T-helper 2 cell (primary cell): ENCODE results near the gene ACVR2A.

Experiments
- DNase-seq, 5 experiments: peaks; one replicate each; pipeline versions ENCODE4 v3.0.0 to v3.0.0-alpha.2; 2012 to 2022

The ACVR2A gene

DNA sequence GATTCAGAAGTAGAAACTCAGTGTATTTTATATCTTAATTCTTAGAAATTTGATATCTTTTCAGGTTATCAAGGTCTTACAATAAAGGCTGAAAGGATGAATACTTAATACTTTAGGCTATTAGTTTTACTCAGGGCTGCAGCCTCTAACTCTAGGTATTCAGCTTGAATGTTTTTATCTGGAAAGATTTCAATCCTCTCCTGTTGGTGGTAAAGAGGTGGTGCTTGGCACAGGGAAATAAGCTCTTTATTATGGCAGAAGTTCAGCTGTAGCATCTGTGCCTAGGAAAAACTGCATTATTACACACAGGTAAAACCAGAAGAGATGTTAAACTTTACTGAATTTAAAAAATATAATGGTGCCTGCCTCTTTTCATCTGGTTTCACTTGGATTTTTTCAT, 11.1 kb downstream of the ACVR2A start:
- no peak for DNase-seq

DNA sequence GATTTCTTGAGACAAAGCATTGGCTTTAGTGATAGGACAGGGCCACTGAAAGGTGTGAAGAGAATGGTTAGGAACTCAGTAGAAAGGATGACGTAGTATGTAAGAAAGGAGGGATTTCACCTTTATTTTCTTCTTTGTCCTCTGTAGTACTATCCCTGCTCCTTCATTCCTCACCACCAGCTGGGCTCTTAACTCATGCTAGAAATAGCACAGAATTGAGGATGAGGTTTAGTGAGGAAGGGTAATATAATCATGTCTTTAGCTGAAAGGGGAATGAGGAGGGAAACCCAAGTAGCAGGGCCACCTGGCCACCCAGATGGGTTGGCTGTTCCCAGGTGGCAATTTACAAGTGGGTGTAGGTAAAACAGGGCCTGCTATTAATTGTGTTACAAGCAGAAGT, 15.2 kb downstream of the ACVR2A start:
- no peak for DNase-seq

DNA sequence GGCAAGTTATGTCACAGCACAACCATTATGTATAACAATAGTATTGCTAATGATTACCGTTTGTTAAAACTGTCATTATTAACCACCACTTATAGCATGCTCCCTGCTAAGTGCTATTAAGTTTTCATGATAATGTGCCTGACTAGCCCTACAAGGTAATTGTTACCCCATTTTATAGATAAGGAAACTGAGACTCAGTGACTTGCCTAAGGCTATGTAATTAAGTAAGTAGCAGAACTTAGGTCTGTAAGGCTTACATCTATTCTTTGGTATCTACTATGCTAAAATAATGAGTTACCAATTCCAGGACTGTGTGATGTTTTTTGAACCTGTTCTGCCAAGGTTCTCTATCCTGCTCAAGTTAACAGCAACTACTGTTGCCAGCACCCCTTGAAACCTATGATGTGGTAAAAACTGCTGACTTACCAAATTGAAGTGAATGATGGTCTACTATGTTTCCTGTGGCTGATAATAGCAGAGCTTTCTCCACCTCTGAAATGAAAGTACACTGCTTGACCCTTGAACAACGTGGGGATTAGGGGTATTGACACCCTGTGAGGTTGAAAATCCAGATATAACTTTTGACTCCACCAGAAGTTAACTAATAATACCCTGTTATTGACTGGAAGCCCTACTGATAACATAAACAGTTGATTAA, 18.2 kb downstream of the ACVR2A start:
- DNase-seq, result peak in 1 of 5 experiments; percentile 7

DNA sequence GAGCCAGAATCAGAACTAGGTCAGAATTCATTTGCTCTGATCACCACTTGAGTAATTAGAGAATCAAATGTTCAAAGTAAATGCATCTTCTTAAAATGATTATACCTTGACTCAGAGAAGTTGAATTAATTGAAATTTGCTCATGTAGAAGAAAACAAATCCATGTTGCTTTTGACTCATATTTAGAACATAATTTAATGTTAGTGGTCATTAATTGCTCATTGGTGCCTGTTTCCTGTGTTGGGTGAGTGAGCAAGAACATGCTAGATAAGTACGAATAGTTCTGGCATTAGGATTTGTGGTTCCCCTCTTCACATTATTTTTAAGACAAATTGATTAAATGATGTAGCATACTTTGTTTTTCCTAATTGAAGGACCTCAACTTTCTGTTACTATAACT, 19.0 kb downstream of the ACVR2A start:
- DNase-seq, result no peak

DNA sequence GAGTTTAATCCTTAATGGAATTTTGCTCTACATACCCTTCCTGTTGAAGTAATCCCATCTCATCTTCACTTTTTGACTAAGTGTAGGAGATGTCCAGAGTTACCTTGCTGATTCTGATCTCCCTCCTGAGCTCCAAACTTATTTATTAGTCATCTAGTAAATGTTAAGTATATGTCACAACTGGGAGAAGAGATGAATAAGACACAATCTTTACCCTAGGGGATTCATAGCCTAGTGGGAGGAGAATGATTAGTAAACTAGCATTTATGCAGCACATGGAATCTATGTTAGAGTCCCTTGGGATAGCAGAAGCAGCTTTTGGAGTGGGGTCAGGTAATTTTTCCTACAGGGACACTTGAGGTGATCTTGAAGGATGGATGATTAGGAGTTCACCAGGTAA, 20.7 kb downstream of the ACVR2A start:
- DNase-seq, result no peak

DNA sequence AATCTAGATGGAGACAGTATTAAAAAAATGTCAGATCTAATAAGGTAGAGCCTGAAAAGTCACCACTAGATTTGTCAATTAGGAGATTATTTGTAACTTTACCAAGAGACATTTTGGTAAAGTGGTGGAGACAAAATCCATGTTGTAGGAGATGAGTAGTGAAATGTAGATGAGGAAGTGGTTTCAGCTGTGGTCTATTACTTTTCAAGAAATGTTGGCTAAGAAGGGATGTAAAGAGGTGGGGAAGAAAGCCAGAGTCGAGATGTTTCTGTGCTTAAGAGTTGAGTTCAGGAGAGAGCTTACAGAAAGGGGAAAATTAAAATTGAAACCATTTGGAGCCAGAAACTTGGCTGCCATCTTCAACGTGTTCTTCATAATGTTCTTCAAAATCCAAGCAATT, 22.2 kb downstream of the ACVR2A start:
- DNase-seq, result peak in 1 of 5 experiments; percentile 16

DNA sequence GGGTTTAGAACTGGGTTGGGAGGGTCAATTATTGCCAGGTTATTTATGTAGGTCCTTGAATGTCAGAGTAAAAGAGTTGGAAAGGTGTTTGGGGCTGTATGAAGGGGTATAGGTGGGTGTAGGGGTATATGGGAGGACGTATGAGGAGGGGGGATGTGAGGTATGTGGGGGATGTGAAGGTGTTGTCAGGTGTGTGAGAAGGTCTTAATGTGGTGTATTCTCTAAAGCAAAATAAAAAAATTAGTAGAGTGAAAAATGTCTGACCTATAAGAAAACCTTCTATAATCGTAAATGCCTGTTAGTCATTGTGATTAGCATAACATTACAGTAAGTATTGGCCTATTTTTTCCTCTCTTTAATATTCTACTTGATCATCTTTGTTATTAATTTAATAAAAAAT, 25.1 kb downstream of the ACVR2A start:
- no peak for DNase-seq

DNA sequence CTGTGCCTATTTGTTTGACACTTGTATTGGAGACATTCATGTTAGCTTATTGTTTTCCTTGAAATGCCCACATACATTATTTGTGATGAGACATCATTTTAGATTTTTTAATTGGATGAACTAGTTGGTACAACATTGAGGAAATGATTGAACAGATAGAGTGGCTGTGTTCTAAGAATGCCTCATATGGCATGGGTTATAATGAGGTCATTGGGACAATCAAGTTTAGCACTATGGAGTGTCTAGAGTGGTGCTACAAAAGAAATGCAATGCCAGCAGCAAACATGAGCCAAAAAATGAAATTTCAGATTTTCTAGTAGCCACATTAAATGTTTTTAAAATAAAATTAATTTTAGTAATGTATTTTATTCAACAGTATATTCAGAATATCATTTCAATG, 28.1 kb downstream of the ACVR2A start:
- no peak for DNase-seq

DNA sequence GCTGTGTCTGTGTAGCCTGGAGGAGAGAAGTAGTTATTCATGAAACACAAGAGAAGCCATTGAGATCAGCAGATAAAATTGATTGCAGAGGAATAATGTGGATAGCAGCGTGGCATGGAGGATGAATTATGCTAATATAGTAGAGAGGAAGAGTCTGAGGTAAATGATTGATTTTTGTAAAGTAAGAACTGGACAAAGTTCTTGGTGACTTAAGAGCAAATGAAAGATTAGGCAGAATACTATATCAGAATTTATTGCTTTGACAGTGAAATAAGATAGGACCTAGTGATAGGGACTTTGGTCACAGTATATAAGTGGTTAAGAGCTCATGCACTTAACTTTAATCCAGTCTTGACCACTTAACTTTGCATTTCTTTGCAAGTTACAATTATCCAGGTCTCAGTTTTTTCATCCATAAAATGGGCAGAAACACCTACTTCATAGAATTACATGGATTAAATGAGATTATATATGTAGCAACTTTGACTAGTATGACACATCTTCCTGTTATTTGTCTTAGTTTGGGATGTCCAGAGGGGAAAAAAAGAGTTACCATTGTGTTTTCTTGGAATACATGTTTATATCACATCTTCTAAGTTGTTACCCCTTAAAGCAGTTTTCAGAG, 29.1 kb downstream of the ACVR2A start:
- no peak for DNase-seq

DNA sequence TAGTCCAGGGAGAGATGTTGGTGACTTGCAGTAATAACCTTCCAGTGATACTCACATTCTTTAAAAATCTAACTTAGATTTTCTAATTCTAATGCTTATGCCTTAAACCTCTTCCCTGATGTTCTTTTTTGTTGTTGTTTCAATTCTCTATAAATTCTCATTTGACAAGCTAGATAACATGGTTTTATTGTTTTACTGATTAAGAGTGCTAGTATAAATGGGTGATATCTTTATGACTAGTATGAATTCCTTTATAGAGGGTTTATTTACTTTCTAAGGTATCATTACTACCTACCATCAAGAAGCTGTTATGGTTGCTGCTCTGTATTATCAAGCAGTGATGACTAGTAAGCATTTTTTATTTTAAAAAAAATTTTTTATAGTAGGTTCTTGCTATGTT, 35.0 kb downstream of the ACVR2A start:
- no peak for DNase-seq

DNA sequence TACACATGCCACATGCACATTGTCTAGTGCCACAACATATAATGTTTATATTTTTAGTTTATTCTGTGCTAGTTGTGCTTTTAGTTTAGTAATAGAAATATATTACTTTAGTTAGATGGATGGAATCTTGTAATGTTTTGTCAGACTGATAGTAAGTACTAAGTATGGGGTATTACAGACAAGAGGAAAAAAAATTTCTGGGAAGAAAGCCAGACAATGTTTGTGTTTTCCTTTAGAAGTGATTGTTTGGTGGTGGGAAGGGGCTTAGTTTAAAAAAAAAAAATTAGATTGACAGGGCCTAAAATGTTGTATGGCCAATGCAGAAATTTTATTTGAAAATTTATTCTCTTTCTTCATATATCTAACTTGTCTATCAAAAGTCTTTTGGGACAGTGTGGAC, 37.8 kb downstream of the ACVR2A start:
- no peak for DNase-seq

DNA sequence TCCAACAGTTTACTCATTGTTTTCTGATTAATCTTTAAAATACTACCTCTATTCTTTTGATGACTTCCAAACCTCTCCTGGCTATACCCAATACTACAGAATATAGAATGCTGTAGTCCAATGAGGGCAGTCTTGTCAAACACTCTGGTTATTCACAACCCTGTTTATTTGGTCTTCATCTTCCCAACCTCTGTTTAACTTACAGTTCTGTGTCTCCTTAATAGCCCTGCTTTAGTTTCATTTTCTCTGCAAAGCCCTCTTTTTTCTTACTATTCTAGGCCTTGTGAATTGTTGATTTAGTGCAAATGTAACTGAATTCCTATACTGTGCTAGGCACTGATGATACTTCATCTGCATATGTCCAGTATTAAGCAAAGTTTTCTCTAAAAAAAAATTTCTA, 40.0 kb downstream of the ACVR2A start:
- DNase-seq, result no peak

DNA sequence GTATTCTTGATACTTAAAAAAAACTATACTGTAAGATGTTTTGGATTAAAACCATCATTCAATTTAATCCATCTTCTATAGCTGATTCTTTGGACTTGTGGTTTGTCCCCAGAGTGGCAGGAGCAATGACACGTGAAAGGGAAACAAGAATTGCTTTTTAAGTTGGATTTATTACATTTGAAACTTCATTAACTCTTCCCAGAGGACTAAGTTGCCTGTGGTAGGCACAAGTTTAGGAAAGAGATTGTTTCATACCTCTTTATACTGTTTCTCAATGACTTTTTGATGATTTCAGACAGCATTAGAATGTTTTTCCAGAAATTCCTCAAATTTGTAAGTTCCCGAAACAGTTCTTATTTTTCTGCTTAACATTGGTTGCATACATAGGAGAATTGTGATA, 41.3 kb downstream of the ACVR2A start:
- no peak for DNase-seq

DNA sequence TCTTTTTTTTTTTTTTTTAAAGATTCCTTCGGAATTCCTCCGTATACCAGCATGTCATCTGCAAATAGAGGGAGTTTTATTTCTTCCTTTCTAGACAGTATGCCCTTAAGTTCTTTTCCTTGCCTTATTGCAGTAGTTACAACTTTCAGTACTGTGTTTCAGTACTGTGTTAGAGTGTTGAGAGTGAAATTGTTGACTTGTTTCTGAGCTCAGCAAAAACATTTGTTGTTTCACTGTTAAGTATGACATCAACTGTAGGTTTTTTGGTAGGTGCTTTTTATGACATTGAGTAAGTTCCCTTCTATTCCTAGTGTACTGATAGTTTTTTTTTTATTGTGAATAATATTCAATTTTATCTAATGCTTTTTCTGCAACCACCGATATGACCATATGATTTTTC, 43.9 kb downstream of the ACVR2A start:
- no peak for DNase-seq

DNA sequence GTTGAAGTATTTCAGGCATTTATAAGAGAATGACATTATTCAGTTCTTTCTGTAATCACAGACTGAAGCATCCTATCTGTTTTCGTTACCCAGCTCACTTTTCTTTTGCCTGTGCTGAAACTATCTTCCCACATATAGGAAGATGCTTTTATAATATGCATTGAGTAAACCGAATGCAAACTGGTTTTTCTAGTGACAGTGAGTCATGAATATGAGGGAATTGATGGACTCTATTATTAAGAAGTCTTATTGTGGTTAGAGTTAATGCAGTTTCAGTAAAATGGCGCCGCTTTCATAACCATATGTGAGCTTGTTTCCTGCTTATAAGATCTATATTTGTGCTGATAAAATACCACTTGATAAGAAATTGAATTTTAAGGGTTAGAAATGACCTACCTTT, 59.2 kb downstream of the ACVR2A start:
- DNase-seq, result no peak

DNA sequence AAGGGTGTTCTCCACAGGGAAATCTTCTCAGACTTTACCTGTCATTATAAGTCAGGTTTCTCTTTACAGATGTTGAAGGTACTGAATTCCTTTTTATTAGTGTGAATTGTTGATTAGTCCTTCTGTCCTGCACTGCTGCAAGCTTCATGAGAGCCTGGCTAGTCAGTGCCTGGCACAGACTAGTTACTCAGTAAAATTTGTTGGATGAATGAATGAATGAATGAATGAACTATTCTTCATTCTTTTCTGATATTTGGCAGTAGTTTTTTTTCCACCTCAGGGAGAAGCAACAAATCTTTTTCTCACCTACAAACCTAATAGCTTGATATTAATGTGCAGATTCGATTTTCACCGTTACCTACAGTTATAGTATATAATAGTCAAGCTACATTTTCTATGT, 64.3 kb downstream of the ACVR2A start:
- DNase-seq, result no peak

DNA sequence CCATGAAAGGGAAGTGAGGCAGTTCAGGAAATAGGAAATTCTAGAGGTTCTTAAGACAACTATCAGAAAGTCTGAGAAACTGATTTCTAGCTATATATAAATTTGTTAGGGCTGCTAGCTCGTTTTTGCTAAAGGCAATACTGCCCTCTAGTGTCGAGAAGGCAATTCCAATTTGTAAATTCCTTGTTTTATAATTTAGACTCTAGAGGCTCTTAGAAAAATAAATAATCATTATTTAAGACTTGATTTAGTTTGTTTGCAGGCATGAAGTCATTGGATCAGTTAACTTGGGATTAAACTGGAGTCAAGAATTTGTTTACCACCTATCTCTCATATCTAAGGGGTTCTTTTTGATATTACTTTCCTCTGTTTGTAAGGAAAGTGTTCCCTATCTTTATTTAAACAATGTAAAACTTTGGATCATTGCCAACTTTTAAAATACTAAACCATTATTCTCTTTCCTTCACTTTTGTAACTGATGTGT, 66.2 kb downstream of the ACVR2A start:
- DNase-seq, result peak in 3 of 5 experiments; percentile 4 to 67 (median 6)

DNA sequence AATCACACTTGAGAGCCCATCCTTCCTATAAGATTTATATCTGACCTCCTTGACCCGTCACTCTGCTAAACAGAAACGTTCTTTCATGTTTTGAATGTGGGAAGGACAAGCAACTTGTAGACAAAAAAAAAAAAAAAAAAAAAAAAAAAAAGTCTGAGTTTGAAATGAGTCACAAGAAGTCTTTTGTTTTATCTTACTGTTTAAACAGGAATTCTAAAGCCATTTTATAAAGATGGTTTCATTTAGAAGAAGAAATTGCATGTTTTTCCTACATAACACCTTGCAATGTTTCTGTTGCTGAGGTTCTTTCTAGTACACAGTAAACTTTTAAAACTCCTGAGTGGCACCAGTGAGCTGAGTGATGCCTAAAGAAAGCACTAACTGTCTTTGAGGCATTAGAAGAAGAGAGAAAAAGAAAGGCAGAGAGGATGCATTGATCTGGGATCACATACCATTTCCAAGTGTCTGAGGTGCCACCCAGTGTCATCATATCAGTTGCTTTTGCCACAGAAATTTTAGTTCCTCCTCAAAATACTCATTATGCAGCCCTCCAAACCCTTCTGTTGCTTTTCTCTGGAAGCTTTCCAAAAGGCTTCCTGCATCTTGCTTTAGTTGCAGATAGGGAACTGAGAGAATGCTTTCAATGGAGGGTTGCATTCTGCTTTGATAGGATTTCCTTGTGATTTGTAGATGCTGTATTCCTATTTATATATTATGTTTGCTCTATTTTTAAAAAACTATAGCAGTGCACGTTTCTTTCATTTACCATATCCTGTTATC, 69.1 kb downstream of the ACVR2A start:
- no peak for DNase-seq

DNA sequence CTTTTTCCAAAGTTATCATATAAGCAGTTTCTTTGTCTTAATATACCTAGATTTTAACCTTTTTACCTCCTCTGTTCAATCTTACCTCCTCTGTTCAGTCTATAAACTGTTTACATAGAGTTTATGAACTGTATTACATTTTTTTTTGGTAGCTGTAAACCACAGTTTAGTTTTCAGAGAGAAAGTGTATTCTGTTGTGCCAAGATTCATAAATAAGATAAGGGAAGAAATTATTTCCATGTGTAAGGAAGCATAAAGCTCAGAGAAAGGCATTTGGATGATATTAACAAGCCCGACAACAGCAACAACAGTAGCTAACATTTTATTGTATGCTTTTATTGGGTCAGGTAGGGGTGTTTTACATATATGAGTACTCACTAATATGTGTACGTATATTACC, 71.2 kb downstream of the ACVR2A start:
- no peak for DNase-seq

DNA sequence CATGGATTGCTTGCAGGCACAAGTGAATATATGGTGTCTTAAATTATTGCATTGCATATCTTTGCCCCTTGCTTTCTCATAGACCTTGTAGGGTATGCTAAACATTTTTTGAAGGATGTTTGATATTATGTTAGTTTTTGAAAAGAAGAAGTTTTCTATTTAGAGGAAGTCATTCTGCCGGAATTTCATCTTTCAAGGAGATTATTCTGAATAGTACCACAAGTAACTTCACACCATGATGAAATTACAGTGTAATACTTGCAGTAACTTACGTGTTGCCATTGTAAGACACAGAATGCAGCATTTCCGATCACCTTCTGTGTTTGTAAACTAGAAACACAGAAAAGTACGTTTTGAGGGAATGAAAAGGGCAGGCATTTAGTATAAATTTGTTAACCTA, 71.9 kb downstream of the ACVR2A start:
- no peak for DNase-seq

DNA sequence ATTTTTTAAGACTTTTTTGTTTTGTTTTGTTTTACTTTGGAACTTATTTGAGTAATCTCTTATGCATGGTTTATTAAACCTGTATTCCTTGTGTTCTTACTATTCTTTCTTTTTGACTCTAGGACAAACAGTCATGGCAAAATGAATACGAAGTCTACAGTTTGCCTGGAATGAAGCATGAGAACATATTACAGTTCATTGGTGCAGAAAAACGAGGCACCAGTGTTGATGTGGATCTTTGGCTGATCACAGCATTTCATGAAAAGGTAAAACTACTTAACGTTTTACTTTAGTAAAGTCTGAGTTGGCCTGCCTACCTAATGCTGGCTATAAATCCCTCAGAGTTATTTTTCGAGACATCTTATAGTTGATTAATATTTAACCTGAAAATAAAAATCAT, 72.3 kb downstream of the ACVR2A start:
- DNase-seq, result no peak

DNA sequence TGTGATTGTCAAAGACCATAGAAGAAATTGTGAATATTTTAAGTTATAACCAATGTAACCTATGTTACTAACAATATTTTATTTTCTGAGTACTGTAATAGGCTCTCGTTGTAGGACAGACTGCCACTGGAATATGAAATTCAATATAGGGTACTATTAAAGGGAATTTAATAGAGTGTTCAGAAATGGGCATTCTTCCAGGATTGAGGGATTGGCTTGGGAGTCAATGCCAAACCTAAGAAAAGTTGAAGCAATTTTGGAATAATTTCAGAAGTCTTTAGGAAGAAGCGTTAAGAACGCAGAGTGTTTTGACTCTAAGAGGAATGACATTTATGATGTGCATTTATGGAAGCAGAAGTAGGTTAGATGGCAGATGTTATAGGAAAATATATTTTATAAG, 79.0 kb downstream of the ACVR2A start:
- no peak for DNase-seq

DNA sequence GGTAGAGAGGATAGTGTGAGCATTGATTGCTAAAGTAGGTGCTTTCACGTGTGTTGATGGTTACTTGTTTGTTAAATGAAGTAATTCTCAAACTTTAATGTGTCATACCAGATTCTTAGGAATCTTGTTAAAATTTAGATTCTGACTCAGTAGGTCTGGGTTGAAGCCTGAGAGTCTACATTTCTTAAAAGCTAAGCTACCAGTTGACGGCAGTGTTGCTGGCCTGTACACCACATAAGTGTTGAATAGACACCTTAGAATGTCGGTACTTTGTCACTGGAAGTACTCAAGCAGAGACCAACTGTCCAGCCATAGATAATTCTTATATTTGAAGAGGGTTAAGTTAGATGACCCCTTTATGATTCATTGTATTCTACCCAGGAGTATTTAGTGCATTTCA, 79.8 kb downstream of the ACVR2A start:
- no peak for DNase-seq

DNA sequence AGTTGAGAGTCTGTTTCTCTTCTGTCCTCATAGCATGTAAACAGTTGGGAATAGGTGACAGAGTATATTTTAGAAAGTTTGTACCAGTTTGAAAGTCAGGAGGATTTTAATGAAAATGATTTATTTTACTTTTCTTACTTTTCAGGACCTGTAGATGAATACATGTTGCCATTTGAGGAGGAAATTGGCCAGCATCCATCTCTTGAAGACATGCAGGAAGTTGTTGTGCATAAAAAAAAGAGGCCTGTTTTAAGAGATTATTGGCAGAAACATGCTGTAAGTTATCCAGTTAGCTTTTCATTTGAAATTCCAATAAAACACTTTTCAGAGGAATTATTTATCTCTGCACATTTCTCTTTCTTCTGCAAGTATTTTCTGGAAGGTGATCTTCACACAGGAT, 81.1 kb downstream of the ACVR2A start:
- DNase-seq, result no peak
